Mammary epithelial cell (primary cell): Measurements from ENCODE around the gene CLNK.

ENCODE experiments used
- EZH2 ChIP-seq: IDR thresholded peaks from 2 replicates; pipeline ENCODE4 v1.6.1; 2012; ENCODE audit warnings: low read length, inconsistent platforms, borderline replicate concordance
- TF ChIP-seq, protein P1 (sequence below), 2 donors: IDR thresholded peaks in 1 of 2; conservative IDR thresholded peaks in 1 of 2; 2 replicates each; pipeline ENCODE4 v1.5.1; 2011 to 2012; ENCODE audit warnings: inconsistent platforms in 2 of 2, low read length in 2 of 2, mild to moderate bottlenecking in 2 of 2, control low read depth in 1 of 2, low read depth in 1 of 2; ENCODE audit not compliant: insufficient read depth in 1 of 2; ENCODE audit errors: extremely low read depth in 1 of 2

GRCh38 chr4:10607206-10607605, 77.4 kb downstream of the CLNK start:
- TF ChIP-seq, protein P1, sequence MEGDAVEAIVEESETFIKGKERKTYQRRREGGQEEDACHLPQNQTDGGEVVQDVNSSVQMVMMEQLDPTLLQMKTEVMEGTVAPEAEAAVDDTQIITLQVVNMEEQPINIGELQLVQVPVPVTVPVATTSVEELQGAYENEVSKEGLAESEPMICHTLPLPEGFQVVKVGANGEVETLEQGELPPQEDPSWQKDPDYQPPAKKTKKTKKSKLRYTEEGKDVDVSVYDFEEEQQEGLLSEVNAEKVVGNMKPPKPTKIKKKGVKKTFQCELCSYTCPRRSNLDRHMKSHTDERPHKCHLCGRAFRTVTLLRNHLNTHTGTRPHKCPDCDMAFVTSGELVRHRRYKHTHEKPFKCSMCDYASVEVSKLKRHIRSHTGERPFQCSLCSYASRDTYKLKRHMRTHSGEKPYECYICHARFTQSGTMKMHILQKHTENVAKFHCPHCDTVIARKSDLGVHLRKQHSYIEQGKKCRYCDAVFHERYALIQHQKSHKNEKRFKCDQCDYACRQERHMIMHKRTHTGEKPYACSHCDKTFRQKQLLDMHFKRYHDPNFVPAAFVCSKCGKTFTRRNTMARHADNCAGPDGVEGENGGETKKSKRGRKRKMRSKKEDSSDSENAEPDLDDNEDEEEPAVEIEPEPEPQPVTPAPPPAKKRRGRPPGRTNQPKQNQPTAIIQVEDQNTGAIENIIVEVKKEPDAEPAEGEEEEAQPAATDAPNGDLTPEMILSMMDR (conservative IDR thresholded peaks at IDR 0.05 in 1 of 2, IDR thresholded peaks at IDR 0.05 in 1 of 2; ENCODE audit: extremely low read depth in 1 of 2, insufficient read depth in 1 of 2, low read depth in 1 of 2, low read length in 2 of 2) = no peak
- no peak for TF ChIP-seq EZH2
